CD4-positive, alpha-beta T cell (primary cell): ENCODE measurements around the gene PRDM1. TPM values are rescaled to one million over a fixed set of nuclear protein-coding genes. Genes with fewer than 3 reads are reported as not detected.

Experiments
- ATAC-seq: fragments of 200-7000 bp; cut with Tn5 transposase; one replicate; pipeline ENCODE4 v1.10.0; 2022; ENCODE audit warnings: mild to moderate bottlenecking; ENCODE audit not compliant: poor library complexity
- CTCF ChIA-PET: fragments of 350-600 bp; sonication (Branson Sonifier 250); formaldehyde crosslinking; loops from one replicate; lab custom pipeline; 2021; ENCODE audit warnings: antibody characterized with exemption, inconsistent platforms; lab: Charles Lee
- POLR2A ChIA-PET: fragments of 350-600 bp; sonication (Branson Sonifier 250); formaldehyde crosslinking; loops from one replicate; lab custom pipeline; 2021; ENCODE audit warnings: antibody characterized with exemption, inconsistent platforms; lab: Charles Lee
- DNase-seq, 14 experiments: peaks; one replicate each; pipeline ENCODE4 v3.0.0-alpha.2; 2013 to 2020; ENCODE audit warnings: mixed read lengths in 2 of 14
- H3K27ac ChIP-seq, 2 donors: one replicate each; pipeline versions ENCODE4 v1.5.1 to v1.7.0; 2013; ENCODE audit warnings: low read length in 2 of 2, low read depth in 1 of 2, mild to moderate bottlenecking in 1 of 2
- H3K27me3 ChIP-seq, 2 experiments: 1 replicate in 1 of 2; 2 replicates in 1 of 2; pipeline versions ENCODE4 v1.6.1 to v1.7.0; 2013; ENCODE audit warnings: low read length in 2 of 2, control low read depth in 1 of 2, mild to moderate bottlenecking in 1 of 2, moderate library complexity in 1 of 2; ENCODE audit not compliant: insufficient read depth in 2 of 2, control insufficient read depth in 1 of 2
- H3K36me3 ChIP-seq: one replicate; pipeline ENCODE4 v1.6.1; 2013; ENCODE audit warnings: low read length, control low read depth; ENCODE audit not compliant: insufficient read depth
- H3K4me1 ChIP-seq: one replicate; pipeline ENCODE4 v1.6.1; 2013; ENCODE audit warnings: low read length, control low read depth; ENCODE audit not compliant: insufficient read depth
- H3K4me3 ChIP-seq: one replicate; pipeline ENCODE4 v1.5.1; 2013; ENCODE audit warnings: mild to moderate bottlenecking, low read length, moderate library complexity
- H3K9me3 ChIP-seq, 2 experiments: 1 replicate in 1 of 2; 2 replicates in 1 of 2; pipeline versions ENCODE4 v1.6.1 to v1.7.0; 2013; ENCODE audit warnings: low read length in 2 of 2, mild to moderate bottlenecking in 2 of 2, control low read depth in 1 of 2, moderate library complexity in 1 of 2; ENCODE audit not compliant: control insufficient read depth in 1 of 2, insufficient read depth in 1 of 2
- H3K27ac Mint-ChIP-seq: one replicate; pipeline ENCODE4 v1.8.0; 2020; ENCODE audit warnings: mixed read lengths
- H3K27me3 Mint-ChIP-seq: one replicate; pipeline ENCODE4 v1.8.0; 2021; ENCODE audit warnings: mixed read lengths
- H3K36me3 Mint-ChIP-seq: one replicate; pipeline ENCODE4 v1.8.0; 2021; ENCODE audit warnings: low read depth, mixed read lengths
- H3K4me1 Mint-ChIP-seq: one replicate; pipeline ENCODE4 v1.8.0; 2021; ENCODE audit warnings: low read depth, mixed read lengths
- H3K4me3 Mint-ChIP-seq: one replicate; pipeline ENCODE4 v1.8.0; 2020; ENCODE audit warnings: mild to moderate bottlenecking, mixed read lengths
- H3K9me3 Mint-ChIP-seq: one replicate; pipeline ENCODE4 v1.8.0; 2020; ENCODE audit warnings: mixed read lengths
- intact Hi-C, 2 experiments: fragments of 100-400 bp; cut with DNase I in 1 of 2; cut with micrococcal nuclease in 1 of 2; formaldehyde crosslinking; loops; one replicate each; pipeline versions ENCODE4 v1.15.1 to v1.9.0; 2023 to 2025; cut with DNase I, micrococcal nuclease
- total RNA-seq, 174 experiments: library from RNA in 2 of 174; stranded (reverse) in 2 of 174; gene quantifications; one replicate each; pipeline ENCODE4 v1.2.3 and lab custom pipeline; 2021 to 2026
- TF ChIP-seq, protein P1 (sequence below): fragments of 200-600 bp; IDR thresholded peaks from one replicate; pipeline ENCODE4 v1.8.0; 2022; ENCODE audit warnings: antibody characterized with exemption, mild to moderate bottlenecking

PRDM1 gene
- total RNA-seq, 2 experiments from 2014 or later = 69.9 to 83.4 TPM

- no peak for ATAC-seq
- H3K36me3 Mint-ChIP-seq = no peaks in the 10 kb centered on the region
Measured at GRCh38 chr6:106064756-106065155, 21.4 kb upstream of the PRDM1 start.

GRCh38 chr6:106066989-106067388 is 19.1 kb upstream of the PRDM1 start:
- no peak overlapping the region for H3K27ac Mint-ChIP-seq
- ATAC-seq (no peak), DNase-seq (no peak)
- ChIA-PET CTCF (no interaction called here), POLR2A (no interaction called here)
- no peaks in the 10 kb centered on the region for H3K36me3 Mint-ChIP-seq
- H3K9me3 ChIP-seq = no peaks in the 10 kb centered on the region
- TF ChIP-seq, protein P1, sequence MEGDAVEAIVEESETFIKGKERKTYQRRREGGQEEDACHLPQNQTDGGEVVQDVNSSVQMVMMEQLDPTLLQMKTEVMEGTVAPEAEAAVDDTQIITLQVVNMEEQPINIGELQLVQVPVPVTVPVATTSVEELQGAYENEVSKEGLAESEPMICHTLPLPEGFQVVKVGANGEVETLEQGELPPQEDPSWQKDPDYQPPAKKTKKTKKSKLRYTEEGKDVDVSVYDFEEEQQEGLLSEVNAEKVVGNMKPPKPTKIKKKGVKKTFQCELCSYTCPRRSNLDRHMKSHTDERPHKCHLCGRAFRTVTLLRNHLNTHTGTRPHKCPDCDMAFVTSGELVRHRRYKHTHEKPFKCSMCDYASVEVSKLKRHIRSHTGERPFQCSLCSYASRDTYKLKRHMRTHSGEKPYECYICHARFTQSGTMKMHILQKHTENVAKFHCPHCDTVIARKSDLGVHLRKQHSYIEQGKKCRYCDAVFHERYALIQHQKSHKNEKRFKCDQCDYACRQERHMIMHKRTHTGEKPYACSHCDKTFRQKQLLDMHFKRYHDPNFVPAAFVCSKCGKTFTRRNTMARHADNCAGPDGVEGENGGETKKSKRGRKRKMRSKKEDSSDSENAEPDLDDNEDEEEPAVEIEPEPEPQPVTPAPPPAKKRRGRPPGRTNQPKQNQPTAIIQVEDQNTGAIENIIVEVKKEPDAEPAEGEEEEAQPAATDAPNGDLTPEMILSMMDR = no peak
- intact Hi-C loops = no loop called here
- H3K9me3 Mint-ChIP-seq = no peaks in the 10 kb centered on the region
- no peaks in the 10 kb centered on the region for H3K36me3 ChIP-seq
- no peak overlapping the region for H3K4me3 ChIP-seq
- no peak overlapping the region for H3K27ac ChIP-seq
- no peak overlapping the region for H3K4me3 Mint-ChIP-seq
- no peaks in the 10 kb centered on the region for H3K4me1 ChIP-seq
- no peaks in the 10 kb centered on the region for H3K27me3 Mint-ChIP-seq
- H3K4me1 Mint-ChIP-seq = no peaks in the 10 kb centered on the region
- H3K27me3 ChIP-seq = no peaks in the 10 kb centered on the region

More at GRCh38 chr6:106064756-106065155, 21.4 kb upstream of the PRDM1 start:
- POLR2A ChIA-PET = no interaction called here
- intact Hi-C loops = no loop called here
- CTCF ChIA-PET = interaction anchor here (1.0 kb wide), 1 partner anchor 13 kb away, joined by 3 read pairs; no protein-coding TSS in a partner anchor
- Mint-ChIP-seq H3K27ac (no peak overlapping the region), H3K9me3 (no peaks in the 10 kb centered on the region), H3K4me3 (no peak overlapping the region), H3K4me1 (no peaks in the 10 kb centered on the region), H3K27me3 (peaks cover 4% of the 10 kb centered on the region)
- H3K9me3 ChIP-seq = no peaks in the 10 kb centered on the region
- H3K4me1 ChIP-seq = no peaks in the 10 kb centered on the region
- H3K36me3 ChIP-seq = no peaks in the 10 kb centered on the region
- no peak overlapping the region for H3K4me3 ChIP-seq
- TF ChIP-seq, protein P1 = no peak
- H3K27ac ChIP-seq = no peak overlapping the region
- H3K27me3 ChIP-seq = no peaks in the 10 kb centered on the region
- no peak for DNase-seq

- intact Hi-C loops = no loop called here
- no peaks in the 10 kb centered on the region for H3K36me3 ChIP-seq
- H3K27me3 ChIP-seq = no peaks in the 10 kb centered on the region
- no peak overlapping the region for H3K27ac ChIP-seq
- TF ChIP-seq, protein P1 = no peak
- ChIA-PET CTCF (no interaction called here), POLR2A (interaction anchor here (2.2 kb wide), 1 partner anchor 11 kb away, joined by 6 read pairs; no protein-coding TSS in a partner anchor)
- DNase-seq (no peak), ATAC-seq (no peak)
- Mint-ChIP-seq H3K36me3 (no peaks in the 10 kb centered on the region), H3K4me3 (no peak overlapping the region), H3K27me3 (no peaks in the 10 kb centered on the region), H3K9me3 (no peaks in the 10 kb centered on the region), H3K4me1 (no peaks in the 10 kb centered on the region), H3K27ac (no peak overlapping the region)
- H3K4me3 ChIP-seq = no peak overlapping the region
- no peaks in the 10 kb centered on the region for H3K4me1 ChIP-seq
- H3K9me3 ChIP-seq = no peaks in the 10 kb centered on the region
Measured at GRCh38 chr6:106069478-106069877, 16.7 kb upstream of the PRDM1 start.
